ENCODE measurements around the gene BCOR. TPM values are rescaled to one million over a fixed set of nuclear protein-coding genes. Genes with fewer than 3 reads are reported as not detected.
A peak's percentile ranks its signal among the peaks of the same experiment; 100 is the strongest.

The BCOR gene
- total and polyA plus RNA-seq, 9 of the 15 experiments (the other 6 are each of a cell fraction or from before 2014, with no cell fraction given) = 27.5 to 113 (median 37.6) TPM

DNA sequence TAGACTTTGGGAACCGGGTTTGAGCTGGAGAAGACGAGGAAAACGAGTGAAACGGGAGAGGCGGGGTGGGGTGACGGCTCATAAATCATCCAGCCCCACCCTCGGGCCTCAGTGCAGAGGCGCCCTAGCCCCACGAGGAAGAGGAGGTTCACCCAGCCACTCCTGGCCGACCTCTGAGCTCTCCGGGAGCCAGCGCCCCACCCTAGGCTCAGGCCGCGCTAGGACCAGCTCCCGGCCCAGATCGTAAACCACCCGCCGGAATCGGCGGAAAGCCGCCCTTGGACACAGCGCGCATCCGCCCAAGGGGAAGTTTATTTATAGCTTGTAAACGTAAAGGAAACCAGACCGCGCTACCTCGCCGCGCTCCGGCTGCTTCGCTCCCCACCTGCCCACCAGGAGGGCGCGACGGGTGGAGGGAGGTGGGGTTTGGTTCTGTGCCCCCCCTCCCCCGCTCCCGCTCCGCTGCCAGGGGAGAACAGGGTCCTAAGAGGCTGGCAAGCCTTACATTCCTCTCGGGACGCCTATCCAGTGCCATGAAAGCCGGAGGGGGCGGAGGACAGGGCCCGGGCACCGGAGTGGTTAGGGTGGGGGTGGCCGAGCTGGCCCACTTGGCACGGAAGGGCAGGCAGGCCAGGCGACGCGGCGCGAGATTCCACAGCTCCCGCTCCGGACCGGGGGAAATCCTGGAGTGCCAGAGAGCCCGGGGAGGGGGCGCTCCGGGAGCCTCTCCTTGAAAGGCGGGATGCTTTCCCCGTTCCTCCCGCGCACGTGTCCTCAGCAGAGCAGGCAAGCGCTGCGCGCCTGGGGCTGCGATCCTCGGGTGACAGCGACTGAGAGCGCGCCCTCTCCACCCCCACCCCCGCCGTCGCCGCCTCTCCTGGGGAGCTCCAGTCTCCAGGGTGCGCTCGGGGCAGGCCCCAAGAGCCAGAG is 84.2 kb downstream of the BCOR start (continued):
- TF ChIP-seq MIER1 (IDR thresholded peaks at IDR 0.05; ENCODE audit: low read depth) (no peak), ZNF282 (CRISPR knock-in tag; IDR thresholded peaks at IDR 0.05) (0 out of 2 replicates have a peak, but pooled peaks have one; percentile 63), ELF4 (CRISPR knock-in tag; IDR thresholded peaks at IDR 0.05) (no peak), ZNF3 (CRISPR knock-in tag; IDR thresholded peaks at IDR 0.05) (no peak), ZNF444 (CRISPR knock-in tag; IDR thresholded peaks at IDR 0.05) (no peak), ZBTB7A (IDR thresholded peaks at IDR 0.05; ENCODE audit: borderline replicate concordance, control insufficient read depth, low read depth, low read length) (peak; percentile 2; the same call in 1 of the 2 replicates), NFE2 (IDR thresholded peaks at IDR 0.05; ENCODE audit: low read depth) (no peak), CTBP1 (IDR thresholded peaks at IDR 0.05; ENCODE audit: borderline replicate concordance) (no peak; the same call in 1 of the 2 replicates), BHLHE40 (IDR thresholded peaks at IDR 0.05; ENCODE audit: low read length) (peak; percentile 68; the same call in 1 of the 2 replicates), CHD2 (IDR thresholded peaks at IDR 0.05; ENCODE audit: low read depth, low read length) (no peak), MBD2 (IDR thresholded peaks at IDR 0.05; ENCODE audit: borderline replicate concordance, low read depth) (peak; percentile 27; the same call in 1 of the 2 replicates), KLF6 (CRISPR knock-in tag; IDR thresholded peaks at IDR 0.05; ENCODE audit: borderline replicate concordance) (no peak), TEAD1 (CRISPR knock-in tag; IDR thresholded peaks at IDR 0.05) (no peak)
- TF ChIP-seq, protein P1, sequence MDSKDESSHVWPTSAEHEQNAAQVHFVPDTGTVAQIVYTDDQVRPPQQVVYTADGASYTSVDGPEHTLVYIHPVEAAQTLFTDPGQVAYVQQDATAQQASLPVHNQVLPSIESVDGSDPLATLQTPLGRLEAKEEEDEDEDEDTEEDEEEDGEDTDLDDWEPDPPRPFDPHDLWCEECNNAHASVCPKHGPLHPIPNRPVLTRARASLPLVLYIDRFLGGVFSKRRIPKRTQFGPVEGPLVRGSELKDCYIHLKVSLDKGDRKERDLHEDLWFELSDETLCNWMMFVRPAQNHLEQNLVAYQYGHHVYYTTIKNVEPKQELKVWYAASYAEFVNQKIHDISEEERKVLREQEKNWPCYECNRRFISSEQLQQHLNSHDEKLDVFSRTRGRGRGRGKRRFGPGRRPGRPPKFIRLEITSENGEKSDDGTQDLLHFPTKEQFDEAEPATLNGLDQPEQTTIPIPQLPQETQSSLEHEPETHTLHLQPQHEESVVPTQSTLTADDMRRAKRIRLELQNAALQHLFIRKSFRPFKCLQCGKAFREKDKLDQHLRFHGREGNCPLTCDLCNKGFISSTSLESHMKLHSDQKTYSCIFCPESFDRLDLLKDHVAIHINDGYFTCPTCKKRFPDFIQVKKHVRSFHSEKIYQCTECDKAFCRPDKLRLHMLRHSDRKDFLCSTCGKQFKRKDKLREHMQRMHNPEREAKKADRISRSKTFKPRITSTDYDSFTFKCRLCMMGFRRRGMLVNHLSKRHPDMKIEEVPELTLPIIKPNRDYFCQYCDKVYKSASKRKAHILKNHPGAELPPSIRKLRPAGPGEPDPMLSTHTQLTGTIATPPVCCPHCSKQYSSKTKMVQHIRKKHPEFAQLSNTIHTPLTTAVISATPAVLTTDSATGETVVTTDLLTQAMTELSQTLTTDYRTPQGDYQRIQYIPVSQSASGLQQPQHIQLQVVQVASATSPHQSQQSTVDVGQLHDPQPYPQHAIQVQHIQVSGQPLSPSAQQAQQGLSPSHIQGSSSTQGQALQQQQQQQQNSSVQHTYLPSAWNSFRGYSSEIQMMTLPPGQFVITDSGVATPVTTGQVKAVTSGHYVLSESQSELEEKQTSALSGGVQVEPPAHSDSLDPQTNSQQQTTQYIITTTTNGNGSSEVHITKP (IDR thresholded peaks at IDR 0.05; ENCODE audit: partially characterized antibody) = no peak
- TF ChIP-seq, protein P2, sequence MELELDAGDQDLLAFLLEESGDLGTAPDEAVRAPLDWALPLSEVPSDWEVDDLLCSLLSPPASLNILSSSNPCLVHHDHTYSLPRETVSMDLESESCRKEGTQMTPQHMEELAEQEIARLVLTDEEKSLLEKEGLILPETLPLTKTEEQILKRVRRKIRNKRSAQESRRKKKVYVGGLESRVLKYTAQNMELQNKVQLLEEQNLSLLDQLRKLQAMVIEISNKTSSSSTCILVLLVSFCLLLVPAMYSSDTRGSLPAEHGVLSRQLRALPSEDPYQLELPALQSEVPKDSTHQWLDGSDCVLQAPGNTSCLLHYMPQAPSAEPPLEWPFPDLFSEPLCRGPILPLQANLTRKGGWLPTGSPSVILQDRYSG (tag; conservative IDR thresholded peaks at IDR 0.05; ENCODE audit: low read depth) = no peak
- TF ChIP-seq, protein P3, sequence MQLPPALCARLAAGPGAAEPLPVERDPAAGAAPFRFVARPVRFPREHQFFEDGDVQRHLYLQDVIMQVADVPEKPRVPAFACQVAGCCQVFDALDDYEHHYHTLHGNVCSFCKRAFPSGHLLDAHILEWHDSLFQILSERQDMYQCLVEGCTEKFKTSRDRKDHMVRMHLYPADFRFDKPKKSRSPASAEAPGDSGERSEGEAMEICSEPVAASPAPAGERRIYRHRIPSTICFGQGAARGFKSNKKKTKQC (CRISPR knock-in tag; IDR thresholded peaks at IDR 0.05) = no peak
- TF ChIP-seq, protein P4, sequence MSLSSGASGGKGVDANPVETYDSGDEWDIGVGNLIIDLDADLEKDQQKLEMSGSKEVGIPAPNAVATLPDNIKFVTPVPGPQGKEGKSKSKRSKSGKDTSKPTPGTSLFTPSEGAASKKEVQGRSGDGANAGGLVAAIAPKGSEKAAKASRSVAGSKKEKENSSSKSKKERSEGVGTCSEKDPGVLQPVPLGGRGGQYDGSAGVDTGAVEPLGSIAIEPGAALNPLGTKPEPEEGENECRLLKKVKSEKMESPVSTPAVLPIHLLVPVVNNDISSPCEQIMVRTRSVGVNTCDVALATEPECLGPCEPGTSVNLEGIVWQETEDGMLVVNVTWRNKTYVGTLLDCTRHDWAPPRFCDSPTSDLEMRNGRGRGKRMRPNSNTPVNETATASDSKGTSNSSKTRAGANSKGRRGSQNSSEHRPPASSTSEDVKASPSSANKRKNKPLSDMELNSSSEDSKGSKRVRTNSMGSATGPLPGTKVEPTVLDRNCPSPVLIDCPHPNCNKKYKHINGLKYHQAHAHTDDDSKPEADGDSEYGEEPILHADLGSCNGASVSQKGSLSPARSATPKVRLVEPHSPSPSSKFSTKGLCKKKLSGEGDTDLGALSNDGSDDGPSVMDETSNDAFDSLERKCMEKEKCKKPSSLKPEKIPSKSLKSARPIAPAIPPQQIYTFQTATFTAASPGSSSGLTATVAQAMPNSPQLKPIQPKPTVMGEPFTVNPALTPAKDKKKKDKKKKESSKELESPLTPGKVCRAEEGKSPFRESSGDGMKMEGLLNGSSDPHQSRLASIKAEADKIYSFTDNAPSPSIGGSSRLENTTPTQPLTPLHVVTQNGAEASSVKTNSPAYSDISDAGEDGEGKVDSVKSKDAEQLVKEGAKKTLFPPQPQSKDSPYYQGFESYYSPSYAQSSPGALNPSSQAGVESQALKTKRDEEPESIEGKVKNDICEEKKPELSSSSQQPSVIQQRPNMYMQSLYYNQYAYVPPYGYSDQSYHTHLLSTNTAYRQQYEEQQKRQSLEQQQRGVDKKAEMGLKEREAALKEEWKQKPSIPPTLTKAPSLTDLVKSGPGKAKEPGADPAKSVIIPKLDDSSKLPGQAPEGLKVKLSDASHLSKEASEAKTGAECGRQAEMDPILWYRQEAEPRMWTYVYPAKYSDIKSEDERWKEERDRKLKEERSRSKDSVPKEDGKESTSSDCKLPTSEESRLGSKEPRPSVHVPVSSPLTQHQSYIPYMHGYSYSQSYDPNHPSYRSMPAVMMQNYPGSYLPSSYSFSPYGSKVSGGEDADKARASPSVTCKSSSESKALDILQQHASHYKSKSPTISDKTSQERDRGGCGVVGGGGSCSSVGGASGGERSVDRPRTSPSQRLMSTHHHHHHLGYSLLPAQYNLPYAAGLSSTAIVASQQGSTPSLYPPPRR (CRISPR knock-in tag; IDR thresholded peaks at IDR 0.05; ENCODE audit: borderline replicate concordance) = no peak
